ENCODE data around the gene SH2D2A. TPM values are rescaled to one million over a fixed set of nuclear protein-coding genes. Genes with fewer than 3 reads are reported as not detected.
"Not testable (repeated sequence)": the region's sequence is repeated elsewhere in the genome, so short reads cannot be mapped to it uniquely, and the experiment has no call there.

SH2D2A gene
- total RNA-seq, 2 experiments from 2014 or later: 233 to 237 TPM

- CTCF ChIA-PET: interaction anchor here (0.9 to 3.2 kb wide), 2 partner anchors 35 to 42 kb away, joined by 3 to 17 read pairs; no protein-coding TSS in a partner anchor
- POLR2A ChIA-PET: interaction anchor here (0.7 to 1.2 kb wide), 4 partner anchors 17 to 61 kb away, joined by 3 to 5 read pairs (median 4); partner anchors contain the start of gene HDGF
Measured at GRCh38 chr1:156768610-156769295, 47.9 kb downstream of the SH2D2A start.

GRCh38 chr1:156767879-156768604, 48.6 kb downstream of the SH2D2A start:
- ChIA-PET POLR2A (interaction anchor here (0.5 to 1.9 kb wide), 7 partner anchors 16 to 164 kb away, joined by 3 to 15 read pairs (median 3); partner anchors contain the start of genes HDGF, METTL25B and MRPL24), CTCF (interaction anchor here (0.9 to 3.2 kb wide), 6 partner anchors 16 to 63 kb away, joined by 3 to 17 read pairs (median 4); partner anchors contain the start of genes CRABP2, HDGF and MRPL24)

- POLR2A ChIA-PET: interaction anchor here (0.6 to 2.2 kb wide), 4 partner anchors 16 to 40 kb away, joined by 3 to 15 read pairs (median 8); partner anchors contain the start of genes HDGF, METTL25B and MRPL24
- CTCF ChIA-PET: interaction anchor here (1.0 to 3.2 kb wide), 6 partner anchors 16 to 71 kb away, joined by 3 to 17 read pairs (median 4); partner anchors contain the start of genes CRABP2, HDGF and MRPL24
Measured at GRCh38 chr1:156767101-156767878, 49.4 kb downstream of the SH2D2A start, which contains the start of gene PRCC. PRCC (plus strand) TSS chr1:156767535; CDS start chr1:156767772, 237 bp downstream.

GRCh38 chr1:156766298-156767100, 50.1 kb downstream of the SH2D2A start:
- ChIA-PET POLR2A (interaction anchor here (0.6 to 2.2 kb wide), 4 partner anchors 15 to 39 kb away, joined by 3 to 15 read pairs (median 8); partner anchors contain the start of genes HDGF, METTL25B and MRPL24), CTCF (interaction anchor here (1.0 to 3.2 kb wide), 6 partner anchors 15 to 72 kb away, joined by 3 to 17 read pairs (median 4); partner anchors contain the start of genes CRABP2, HDGF and MRPL24)

GRCh38 chr1:156765666-156766065, 51.0 kb downstream of the SH2D2A start:
- CTCF ChIA-PET: interaction anchor here (1.3 to 2.3 kb wide), 2 partner anchors 14 to 73 kb away, joined by 3 to 11 read pairs; partner anchors contain the start of gene HDGF
- POLR2A ChIA-PET: interaction anchor here (0.7 to 2.2 kb wide), 2 partner anchors 14 to 33 kb away, joined by 3 to 14 read pairs; partner anchors contain the start of gene HDGF

- CTCF ChIA-PET: not testable (repeated sequence)
- POLR2A ChIA-PET: interaction anchor here (0.7 kb wide), 1 partner anchor 33 kb away, joined by 3 read pairs; no protein-coding TSS in a partner anchor
Measured at GRCh38 chr1:156765136-156765535, 51.5 kb downstream of the SH2D2A start.

GRCh38 chr1:156760796-156761104, 55.9 kb downstream of the SH2D2A start:
- ChIA-PET POLR2A (interaction anchor here (1.1 kb wide), 1 partner anchor 8 kb away, joined by 3 read pairs; no protein-coding TSS in a partner anchor), CTCF (interaction anchor here (1.7 to 2.0 kb wide), 2 partner anchors 34 to 54 kb away, joined by 3 to 7 read pairs; no protein-coding TSS in a partner anchor)

- POLR2A ChIA-PET: interaction anchor here (1.1 kb wide), 1 partner anchor 8 kb away, joined by 3 read pairs; no protein-coding TSS in a partner anchor
Measured at GRCh38 chr1:156760092-156760795, 56.4 kb downstream of the SH2D2A start.

GRCh38 chr1:156757572-156758253, 58.9 kb downstream of the SH2D2A start:
- CTCF ChIA-PET: interaction anchor here (0.7 to 1.7 kb wide), 4 partner anchors 10 to 156 kb away, joined by 3 to 12 read pairs (median 4); no protein-coding TSS in a partner anchor
- POLR2A ChIA-PET: not testable (repeated sequence)

More at GRCh38 chr1:156760092-156760795, 56.4 kb downstream of the SH2D2A start:
- CTCF ChIA-PET: interaction anchor here (1.7 to 2.0 kb wide), 2 partner anchors 34 to 54 kb away, joined by 3 to 7 read pairs; no protein-coding TSS in a partner anchor

GRCh38 chr1:156756355-156756754, 60.3 kb downstream of the SH2D2A start:
- CTCF ChIA-PET: interaction anchor here (0.6 to 1.7 kb wide), 8 partner anchors 9 to 97 kb away, joined by 3 to 12 read pairs (median 4); partner anchors contain the start of genes ISG20L2 and METTL25B
- POLR2A ChIA-PET: no interaction called here

Other genes starting within 250 kb of the SH2D2A start
- gene IQGAP3, start 244.3 kb downstream of the SH2D2A start, total RNA-seq: 1 to 10 TPM; 8.6 to 9.3 TPM
- 10 to 100 TPM in 1 of 2 experiments, 1 to 10 TPM in 1; 9.3 to 10.7 TPM for gene TTC24, start 237.1 kb downstream of the SH2D2A start, total RNA-seq
- 10 to 100 TPM; 66.3 to 73.9 TPM for gene NAXE, start 225.1 kb downstream of the SH2D2A start, total RNA-seq
- gene GPATCH4, start 215.4 kb downstream of the SH2D2A start, total RNA-seq: 100 to 1,000 TPM; 109 to 113 TPM
- gene HAPLN2, start 197.4 kb downstream of the SH2D2A start, total RNA-seq: not detected
- not detected for gene BCAN, start 174.7 kb downstream of the SH2D2A start, total RNA-seq
- gene NES, start 139.4 kb downstream of the SH2D2A start, total RNA-seq: not detected
- under 1 TPM; 0.78 to 0.89 TPM for gene CRABP2, start 111.3 kb downstream of the SH2D2A start, total RNA-seq
- 10 to 100 TPM; 29.0 to 33.3 TPM for gene METTL25B, start 88.4 kb downstream of the SH2D2A start, total RNA-seq
- gene ISG20L2, start 88.1 kb downstream of the SH2D2A start, total RNA-seq: 10 to 100 TPM; 69.9 to 78.5 TPM
- gene MRPL24, start 75.8 kb downstream of the SH2D2A start, total RNA-seq: 100 to 1,000 TPM; 115 to 122 TPM
- 100 to 1,000 TPM; 303 to 315 TPM for gene HDGF, start 65.2 kb downstream of the SH2D2A start, total RNA-seq
- 10 to 100 TPM; 90.3 to 99.2 TPM for gene PRCC, start 49.3 kb downstream of the SH2D2A start, total RNA-seq
- gene INSRR, start 42.3 kb upstream of the SH2D2A start, total RNA-seq: not detected
- gene NTRK1, start 44.0 kb upstream of the SH2D2A start, total RNA-seq: 1 to 10 TPM; 3.5 to 3.6 TPM
- under 1 TPM in 1 of 2 experiments, not detected in 1; 0.04 TPM for gene PEAR1, start 76.9 kb upstream of the SH2D2A start, total RNA-seq
- gene LRRC71, start 103.8 kb upstream of the SH2D2A start, total RNA-seq: not detected
- 1 to 10 TPM; 1.3 to 2.1 TPM for gene ARHGEF11, start 228.9 kb upstream of the SH2D2A start, total RNA-seq

Measured in activated CD8-positive, alpha-beta memory T cell treated with anti-CD3 and anti-CD28 coated beads for 36 hours (primary cell).